ENCODE data around the gene CHMP2A.
A peak's percentile ranks its signal among the peaks of the same experiment; 100 is the strongest.

CHMP2A gene

DNA sequence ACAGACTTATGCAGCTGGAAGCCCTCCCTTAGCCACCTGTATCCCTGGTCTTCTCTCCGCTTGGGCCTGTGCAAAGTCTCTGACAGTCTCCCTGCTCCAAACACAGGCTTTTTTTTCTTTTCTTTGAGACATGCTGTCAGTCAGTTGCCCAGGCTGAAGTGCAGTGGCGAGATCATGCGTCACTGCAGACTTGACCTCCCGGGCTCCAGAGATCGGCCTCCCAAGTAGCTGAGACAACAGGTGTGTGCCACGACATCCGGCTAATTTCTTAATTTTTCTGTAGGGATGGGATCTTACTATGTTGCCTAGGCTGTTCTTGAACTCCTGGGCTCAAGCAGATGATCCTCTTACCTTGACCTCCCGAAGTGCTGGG, 16.7 kb upstream of the CHMP2A start:
- H4K20me1 ChIP-seq (ENCODE audit: insufficient read depth, low read length): no peaks in the 10 kb centered on the region
- no peak overlapping the region for H2AFZ ChIP-seq (ENCODE audit: low read depth, low read length)
- no peaks in the 10 kb centered on the region for H3K27me3 ChIP-seq (ENCODE audit: low read depth, low read length)
- H3K36me3 ChIP-seq (replicated peaks; ENCODE audit: low read depth, low read length): peaks cover 23% of the 10 kb centered on the region
- H3K9ac ChIP-seq (ENCODE audit: low read length): no peak overlapping the region
- no peak for TF ChIP-seq EZH2phosphoT487 (IDR thresholded peaks at IDR 0.05; ENCODE audit: low read depth)
- TF ChIP-seq, protein P1, sequence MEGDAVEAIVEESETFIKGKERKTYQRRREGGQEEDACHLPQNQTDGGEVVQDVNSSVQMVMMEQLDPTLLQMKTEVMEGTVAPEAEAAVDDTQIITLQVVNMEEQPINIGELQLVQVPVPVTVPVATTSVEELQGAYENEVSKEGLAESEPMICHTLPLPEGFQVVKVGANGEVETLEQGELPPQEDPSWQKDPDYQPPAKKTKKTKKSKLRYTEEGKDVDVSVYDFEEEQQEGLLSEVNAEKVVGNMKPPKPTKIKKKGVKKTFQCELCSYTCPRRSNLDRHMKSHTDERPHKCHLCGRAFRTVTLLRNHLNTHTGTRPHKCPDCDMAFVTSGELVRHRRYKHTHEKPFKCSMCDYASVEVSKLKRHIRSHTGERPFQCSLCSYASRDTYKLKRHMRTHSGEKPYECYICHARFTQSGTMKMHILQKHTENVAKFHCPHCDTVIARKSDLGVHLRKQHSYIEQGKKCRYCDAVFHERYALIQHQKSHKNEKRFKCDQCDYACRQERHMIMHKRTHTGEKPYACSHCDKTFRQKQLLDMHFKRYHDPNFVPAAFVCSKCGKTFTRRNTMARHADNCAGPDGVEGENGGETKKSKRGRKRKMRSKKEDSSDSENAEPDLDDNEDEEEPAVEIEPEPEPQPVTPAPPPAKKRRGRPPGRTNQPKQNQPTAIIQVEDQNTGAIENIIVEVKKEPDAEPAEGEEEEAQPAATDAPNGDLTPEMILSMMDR (IDR thresholded peaks at IDR 0.05; ENCODE audit: low read depth, low read length): no peak
- peak overlapping the region; percentile 92; the same call in 1 of the 2 replicates for H3K4me3 ChIP-seq (ENCODE audit: low read length)
- H3K4me2 ChIP-seq (ENCODE audit: low read length): peak overlapping the region; percentile 78
- H3K27ac ChIP-seq (ENCODE audit: low read length): no peak overlapping the region
- H3K79me2 ChIP-seq (ENCODE audit: low read length): peaks cover 13% of the 10 kb centered on the region
- H3K4me1 ChIP-seq (ENCODE audit: low read length): peaks cover 17% of the 10 kb centered on the region
- H3K9me3 ChIP-seq (ENCODE audit: insufficient read depth, low read length): no peaks in the 10 kb centered on the region

DNA sequence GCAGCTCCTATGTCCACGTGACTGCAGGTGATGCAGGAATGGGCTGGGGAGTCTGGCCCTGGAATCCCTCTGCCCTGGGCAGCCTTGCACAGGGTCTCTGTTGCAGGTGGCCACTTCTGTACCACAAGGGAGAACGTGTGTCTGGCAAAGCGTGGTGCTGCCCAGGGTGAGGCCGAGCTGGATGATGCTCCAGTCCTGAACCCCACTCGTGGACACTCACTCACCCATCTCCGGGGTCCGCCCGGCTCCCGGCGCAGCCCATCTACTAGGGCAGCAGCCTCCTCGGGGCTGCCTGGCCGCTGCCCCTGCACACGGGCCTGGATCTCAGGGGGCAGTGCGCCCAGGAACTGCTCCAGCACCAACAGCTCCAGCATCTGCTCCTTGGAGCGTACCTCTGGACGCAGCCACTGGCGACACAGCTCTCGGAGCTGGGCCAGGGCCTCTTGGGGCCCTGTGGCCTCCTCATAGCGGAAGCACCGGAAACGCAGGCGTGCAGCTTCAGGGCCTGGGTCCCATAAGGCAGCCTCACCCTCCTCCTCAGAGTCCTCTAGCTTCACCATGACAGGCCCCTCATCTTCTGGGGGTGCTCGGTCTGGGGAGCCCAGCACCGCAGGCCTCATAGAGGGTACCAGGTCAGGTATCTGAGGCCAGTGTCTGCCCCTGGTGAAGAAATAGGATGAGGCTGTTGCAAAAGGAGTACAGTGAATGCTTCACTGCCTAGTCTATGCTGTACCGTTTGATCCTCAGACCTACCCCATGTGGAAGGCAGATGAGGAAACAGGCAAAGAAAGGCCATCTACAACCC, 16.1 kb upstream of the CHMP2A start:
- peaks cover 12% of the 10 kb centered on the region for H3K79me2 ChIP-seq (ENCODE audit: low read length)
- no peaks in the 10 kb centered on the region for H3K9me3 ChIP-seq (ENCODE audit: insufficient read depth, low read length)
- no peaks in the 10 kb centered on the region for H3K27me3 ChIP-seq (ENCODE audit: low read depth, low read length)
- H3K4me3 ChIP-seq (ENCODE audit: low read length): no peak overlapping the region
- H3K9ac ChIP-seq (ENCODE audit: low read length): no peak overlapping the region
- no peak overlapping the region for H3K4me2 ChIP-seq (ENCODE audit: low read length)
- no peak overlapping the region for H3K27ac ChIP-seq (ENCODE audit: low read length)
- H4K20me1 ChIP-seq (ENCODE audit: insufficient read depth, low read length): no peaks in the 10 kb centered on the region
- peaks cover 23% of the 10 kb centered on the region for H3K36me3 ChIP-seq (replicated peaks; ENCODE audit: low read depth, low read length)
- H2AFZ ChIP-seq (ENCODE audit: low read depth, low read length): no peak overlapping the region
- TF ChIP-seq EZH2phosphoT487 (IDR thresholded peaks at IDR 0.05; ENCODE audit: low read depth): no peak
- TF ChIP-seq, protein P1 (IDR thresholded peaks at IDR 0.05; ENCODE audit: low read depth, low read length): no peak
- peaks cover 20% of the 10 kb centered on the region for H3K4me1 ChIP-seq (ENCODE audit: low read length)

DNA sequence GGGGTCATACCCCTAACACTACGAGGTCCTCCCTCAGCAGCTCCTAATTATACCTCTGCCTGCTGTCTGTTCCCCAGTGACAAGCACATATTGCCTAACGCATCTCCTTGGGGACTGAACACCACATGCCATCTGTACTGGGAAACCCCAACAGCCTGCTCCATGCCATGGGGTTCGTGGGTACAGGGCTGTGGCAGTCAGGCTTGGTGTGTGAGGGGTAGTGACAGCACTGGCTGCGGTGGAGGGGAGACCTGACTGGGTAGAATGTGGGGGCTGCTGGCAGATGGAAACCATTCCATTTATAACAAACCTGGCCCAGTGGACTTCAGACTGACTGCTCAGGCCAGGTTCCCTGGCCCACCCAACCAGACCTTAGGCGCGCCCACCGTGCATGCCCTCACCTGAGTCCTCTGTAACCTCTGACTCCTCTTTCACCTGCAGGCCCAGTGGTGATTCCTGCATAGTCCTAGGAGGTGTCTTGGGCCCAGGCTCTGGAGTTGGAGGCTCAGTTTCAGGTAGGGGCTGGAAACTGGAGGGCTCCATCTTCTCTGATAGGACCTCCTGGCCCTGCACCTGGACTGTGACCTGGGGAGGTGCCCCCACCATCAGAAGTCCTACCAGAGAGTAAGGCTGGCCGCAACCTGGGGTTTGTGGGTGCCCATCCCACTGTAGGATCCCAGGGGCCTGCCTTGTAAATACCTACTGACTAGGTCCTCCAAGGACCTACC, 15.2 kb upstream of the CHMP2A start:
- Histone ChIP-seq H3K79me2 (ENCODE audit: low read length) (peaks cover 9% of the 10 kb centered on the region), H3K27me3 (ENCODE audit: low read depth, low read length) (no peaks in the 10 kb centered on the region), H3K27ac (ENCODE audit: low read length) (no peak overlapping the region), H3K4me1 (ENCODE audit: low read length) (peaks cover 20% of the 10 kb centered on the region), H3K36me3 (replicated peaks; ENCODE audit: low read depth, low read length) (peaks cover 23% of the 10 kb centered on the region), H4K20me1 (ENCODE audit: insufficient read depth, low read length) (no peaks in the 10 kb centered on the region), H3K9me3 (ENCODE audit: insufficient read depth, low read length) (no peaks in the 10 kb centered on the region), H3K4me2 (ENCODE audit: low read length) (no peak overlapping the region), H2AFZ (ENCODE audit: low read depth, low read length) (no peak overlapping the region), H3K4me3 (ENCODE audit: low read length) (no peak overlapping the region), H3K9ac (ENCODE audit: low read length) (no peak overlapping the region)
- TF ChIP-seq EZH2phosphoT487 (IDR thresholded peaks at IDR 0.05; ENCODE audit: low read depth): no peak
- TF ChIP-seq, protein P1 (IDR thresholded peaks at IDR 0.05; ENCODE audit: low read depth, low read length): no peak

DNA sequence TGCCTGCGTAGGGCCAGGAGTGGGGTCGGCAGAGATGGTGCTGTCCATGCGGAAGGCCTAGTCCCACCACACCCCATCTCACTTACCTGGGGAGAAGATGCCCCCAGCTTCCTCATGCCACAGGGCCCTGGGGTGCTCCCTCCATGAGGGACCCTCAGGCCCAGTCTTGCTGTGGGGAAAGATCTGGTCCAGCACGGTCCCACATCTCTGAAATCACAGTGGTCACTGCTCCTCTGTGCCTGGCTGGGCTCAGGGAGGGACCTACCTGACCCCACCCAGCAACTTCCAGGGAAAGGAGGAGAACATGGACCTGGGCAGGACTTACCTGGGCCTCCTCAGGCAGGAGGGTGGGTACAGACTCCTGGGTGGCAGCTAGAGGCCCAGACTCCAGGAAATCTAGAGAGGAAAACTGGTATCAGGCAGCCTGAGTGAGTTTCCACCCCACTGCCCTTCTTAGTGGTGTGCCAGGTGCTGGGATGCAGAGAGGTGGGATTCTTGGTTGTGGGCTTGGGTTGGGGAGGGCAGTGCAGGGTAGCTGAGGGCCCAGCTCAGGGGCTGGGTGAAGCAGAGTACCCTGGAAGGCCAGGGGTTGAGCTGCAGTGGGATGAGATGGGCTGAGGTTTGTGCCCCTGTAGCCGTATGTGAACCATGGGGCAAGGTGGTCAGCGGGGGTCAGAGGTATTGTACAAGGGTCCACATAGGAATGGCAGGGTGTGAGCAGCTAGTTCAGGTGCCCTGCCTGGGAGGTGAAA, 14.5 kb upstream of the CHMP2A start:
- Histone ChIP-seq H3K4me2 (ENCODE audit: low read length) (no peak overlapping the region), H3K27me3 (ENCODE audit: low read depth, low read length) (no peaks in the 10 kb centered on the region), H2AFZ (ENCODE audit: low read depth, low read length) (no peak overlapping the region), H3K4me3 (ENCODE audit: low read length) (no peak overlapping the region), H3K9ac (ENCODE audit: low read length) (no peak overlapping the region), H3K36me3 (replicated peaks; ENCODE audit: low read depth, low read length) (peaks cover 23% of the 10 kb centered on the region), H3K27ac (ENCODE audit: low read length) (no peak overlapping the region), H3K4me1 (ENCODE audit: low read length) (peaks cover 17% of the 10 kb centered on the region), H4K20me1 (ENCODE audit: insufficient read depth, low read length) (no peaks in the 10 kb centered on the region), H3K9me3 (ENCODE audit: insufficient read depth, low read length) (no peaks in the 10 kb centered on the region), H3K79me2 (ENCODE audit: low read length) (peaks cover 9% of the 10 kb centered on the region)
- TF ChIP-seq, protein P1 (IDR thresholded peaks at IDR 0.05; ENCODE audit: low read depth, low read length): no peak
- TF ChIP-seq EZH2phosphoT487 (IDR thresholded peaks at IDR 0.05; ENCODE audit: low read depth): no peak
